Measurements from ENCODE around the gene RBM33. TPM values are rescaled to one million over a fixed set of nuclear protein-coding genes. Genes with fewer than 3 reads are reported as not detected.

RBM33 gene
- total and polyA plus RNA-seq, 2 of the 8 experiments (the other 6 are each of a cell fraction or from before 2014, with no cell fraction given): 16.5 to 64.6 TPM

DNA sequence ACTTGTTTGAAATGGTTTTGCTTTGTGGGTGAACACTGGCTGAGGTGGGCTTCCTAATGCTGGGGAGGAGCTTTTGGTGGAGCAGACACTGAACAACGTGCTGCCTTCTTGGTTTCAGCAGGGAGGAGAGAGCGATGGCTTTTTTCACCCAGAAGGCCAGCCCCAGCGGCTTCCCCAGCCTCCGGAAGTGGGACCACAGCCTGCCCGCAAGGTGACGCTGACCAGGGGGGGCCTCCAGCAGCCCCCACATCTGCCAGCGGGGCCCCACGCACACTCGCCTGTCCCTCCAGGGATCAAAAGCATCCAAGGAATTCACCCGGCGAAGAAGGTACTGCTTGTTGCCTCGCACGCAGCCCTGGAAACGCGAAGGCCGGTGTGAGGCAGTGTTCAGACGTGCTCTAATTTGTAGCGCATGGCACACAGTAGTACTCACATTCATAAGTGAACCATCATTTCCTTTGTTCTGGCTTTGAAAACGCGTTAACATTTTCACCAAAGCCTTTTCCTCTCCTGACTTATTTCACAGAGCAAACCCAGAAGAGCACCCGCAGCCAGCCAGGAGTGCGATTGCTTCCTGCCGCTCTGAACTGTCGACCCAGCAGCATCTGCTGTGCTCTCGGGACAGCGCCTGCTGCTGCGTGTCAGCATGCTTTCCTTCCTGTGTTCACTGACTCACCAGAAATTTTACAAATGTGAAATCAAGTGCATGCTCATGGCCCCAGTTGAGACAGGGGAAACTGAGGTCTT is 119.4 kb downstream of the RBM33 start (continued):
- TF ChIP-seq, protein P1, sequence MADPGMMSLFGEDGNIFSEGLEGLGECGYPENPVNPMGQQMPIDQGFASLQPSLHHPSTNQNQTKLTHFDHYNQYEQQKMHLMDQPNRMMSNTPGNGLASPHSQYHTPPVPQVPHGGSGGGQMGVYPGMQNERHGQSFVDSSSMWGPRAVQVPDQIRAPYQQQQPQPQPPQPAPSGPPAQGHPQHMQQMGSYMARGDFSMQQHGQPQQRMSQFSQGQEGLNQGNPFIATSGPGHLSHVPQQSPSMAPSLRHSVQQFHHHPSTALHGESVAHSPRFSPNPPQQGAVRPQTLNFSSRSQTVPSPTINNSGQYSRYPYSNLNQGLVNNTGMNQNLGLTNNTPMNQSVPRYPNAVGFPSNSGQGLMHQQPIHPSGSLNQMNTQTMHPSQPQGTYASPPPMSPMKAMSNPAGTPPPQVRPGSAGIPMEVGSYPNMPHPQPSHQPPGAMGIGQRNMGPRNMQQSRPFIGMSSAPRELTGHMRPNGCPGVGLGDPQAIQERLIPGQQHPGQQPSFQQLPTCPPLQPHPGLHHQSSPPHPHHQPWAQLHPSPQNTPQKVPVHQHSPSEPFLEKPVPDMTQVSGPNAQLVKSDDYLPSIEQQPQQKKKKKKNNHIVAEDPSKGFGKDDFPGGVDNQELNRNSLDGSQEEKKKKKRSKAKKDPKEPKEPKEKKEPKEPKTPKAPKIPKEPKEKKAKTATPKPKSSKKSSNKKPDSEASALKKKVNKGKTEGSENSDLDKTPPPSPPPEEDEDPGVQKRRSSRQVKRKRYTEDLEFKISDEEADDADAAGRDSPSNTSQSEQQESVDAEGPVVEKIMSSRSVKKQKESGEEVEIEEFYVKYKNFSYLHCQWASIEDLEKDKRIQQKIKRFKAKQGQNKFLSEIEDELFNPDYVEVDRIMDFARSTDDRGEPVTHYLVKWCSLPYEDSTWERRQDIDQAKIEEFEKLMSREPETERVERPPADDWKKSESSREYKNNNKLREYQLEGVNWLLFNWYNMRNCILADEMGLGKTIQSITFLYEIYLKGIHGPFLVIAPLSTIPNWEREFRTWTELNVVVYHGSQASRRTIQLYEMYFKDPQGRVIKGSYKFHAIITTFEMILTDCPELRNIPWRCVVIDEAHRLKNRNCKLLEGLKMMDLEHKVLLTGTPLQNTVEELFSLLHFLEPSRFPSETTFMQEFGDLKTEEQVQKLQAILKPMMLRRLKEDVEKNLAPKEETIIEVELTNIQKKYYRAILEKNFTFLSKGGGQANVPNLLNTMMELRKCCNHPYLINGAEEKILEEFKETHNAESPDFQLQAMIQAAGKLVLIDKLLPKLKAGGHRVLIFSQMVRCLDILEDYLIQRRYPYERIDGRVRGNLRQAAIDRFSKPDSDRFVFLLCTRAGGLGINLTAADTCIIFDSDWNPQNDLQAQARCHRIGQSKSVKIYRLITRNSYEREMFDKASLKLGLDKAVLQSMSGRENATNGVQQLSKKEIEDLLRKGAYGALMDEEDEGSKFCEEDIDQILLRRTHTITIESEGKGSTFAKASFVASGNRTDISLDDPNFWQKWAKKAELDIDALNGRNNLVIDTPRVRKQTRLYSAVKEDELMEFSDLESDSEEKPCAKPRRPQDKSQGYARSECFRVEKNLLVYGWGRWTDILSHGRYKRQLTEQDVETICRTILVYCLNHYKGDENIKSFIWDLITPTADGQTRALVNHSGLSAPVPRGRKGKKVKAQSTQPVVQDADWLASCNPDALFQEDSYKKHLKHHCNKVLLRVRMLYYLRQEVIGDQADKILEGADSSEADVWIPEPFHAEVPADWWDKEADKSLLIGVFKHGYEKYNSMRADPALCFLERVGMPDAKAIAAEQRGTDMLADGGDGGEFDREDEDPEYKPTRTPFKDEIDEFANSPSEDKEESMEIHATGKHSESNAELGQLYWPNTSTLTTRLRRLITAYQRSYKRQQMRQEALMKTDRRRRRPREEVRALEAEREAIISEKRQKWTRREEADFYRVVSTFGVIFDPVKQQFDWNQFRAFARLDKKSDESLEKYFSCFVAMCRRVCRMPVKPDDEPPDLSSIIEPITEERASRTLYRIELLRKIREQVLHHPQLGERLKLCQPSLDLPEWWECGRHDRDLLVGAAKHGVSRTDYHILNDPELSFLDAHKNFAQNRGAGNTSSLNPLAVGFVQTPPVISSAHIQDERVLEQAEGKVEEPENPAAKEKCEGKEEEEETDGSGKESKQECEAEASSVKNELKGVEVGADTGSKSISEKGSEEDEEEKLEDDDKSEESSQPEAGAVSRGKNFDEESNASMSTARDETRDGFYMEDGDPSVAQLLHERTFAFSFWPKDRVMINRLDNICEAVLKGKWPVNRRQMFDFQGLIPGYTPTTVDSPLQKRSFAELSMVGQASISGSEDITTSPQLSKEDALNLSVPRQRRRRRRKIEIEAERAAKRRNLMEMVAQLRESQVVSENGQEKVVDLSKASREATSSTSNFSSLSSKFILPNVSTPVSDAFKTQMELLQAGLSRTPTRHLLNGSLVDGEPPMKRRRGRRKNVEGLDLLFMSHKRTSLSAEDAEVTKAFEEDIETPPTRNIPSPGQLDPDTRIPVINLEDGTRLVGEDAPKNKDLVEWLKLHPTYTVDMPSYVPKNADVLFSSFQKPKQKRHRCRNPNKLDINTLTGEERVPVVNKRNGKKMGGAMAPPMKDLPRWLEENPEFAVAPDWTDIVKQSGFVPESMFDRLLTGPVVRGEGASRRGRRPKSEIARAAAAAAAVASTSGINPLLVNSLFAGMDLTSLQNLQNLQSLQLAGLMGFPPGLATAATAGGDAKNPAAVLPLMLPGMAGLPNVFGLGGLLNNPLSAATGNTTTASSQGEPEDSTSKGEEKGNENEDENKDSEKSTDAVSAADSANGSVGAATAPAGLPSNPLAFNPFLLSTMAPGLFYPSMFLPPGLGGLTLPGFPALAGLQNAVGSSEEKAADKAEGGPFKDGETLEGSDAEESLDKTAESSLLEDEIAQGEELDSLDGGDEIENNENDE (IDR thresholded peaks at IDR 0.05; ENCODE audit: insufficient replicate concordance, low read length): no peak
- TF ChIP-seq NANOG (IDR thresholded peaks at IDR 0.05; ENCODE audit: insufficient read depth, low read depth, low read length, poor library complexity, severe bottlenecking) (no peak), TAF1 (IDR thresholded peaks at IDR 0.05; ENCODE audit: low read depth, low read length) (no peak), POLR2A (IDR thresholded peaks at IDR 0.05; ENCODE audit: control extremely low read depth in 1 of 2, low read depth in 2 of 2, low read length in 2 of 2) (no peak), CTCF (IDR thresholded peaks at IDR 0.05; ENCODE audit: control extremely low read depth in 1 of 3, insufficient read depth in 1 of 3, low read depth in 1 of 3, low read length in 3 of 3) (no peak), ASH2L (IDR thresholded peaks at IDR 0.05; ENCODE audit: low read length) (no peak)
